Placental pericyte (primary cell): ENCODE measurements around the gene FGFBP3. TPM values are rescaled to one million over a fixed set of nuclear protein-coding genes. Genes with fewer than 3 reads are reported as not detected.

ENCODE experiments used
- small RNA-seq: library from RNA; depleted of rRNA; stranded (forward); fragments of <200 nt; gene quantifications from one replicate; pipeline ENCODE3, GENCODE V24; 2012; ENCODE audit warnings: low replicate concordance
- total RNA-seq: library from RNA; depleted of rRNA; stranded (reverse); fragments of >200 nt; gene quantifications from 2 replicates; pipeline ENCODE4 v1.2.3, GENCODE V29; 2012

FGFBP3 gene
- total RNA-seq: 0.29 and 0.66 TPM in 2 replicates

GRCh38 chr10:91909117-91909677, at the start of gene FGFBP3:
Gene FGFBP3, minus strand, starts transcription at chr10:91909486. Its CDS starts 517 bp downstream, at chr10:91908969.

GRCh38 chr10:91923371-91924211, 14.3 kb upstream of the FGFBP3 start, which contains the start of gene BTAF1:
Gene BTAF1, plus strand, starts transcription at chr10:91923770. Its CDS starts 307 bp downstream, at chr10:91924077.

Small RNA genes within 50 kb of the gene (small RNA-seq; reads per million reads assigned to genes)
- gene AL359198.2: not detected

Other genes with a start within 250 kb of the FGFBP3 start
- 41.8 and 51.1 TPM in 2 replicates for gene TNKS2, start 111.1 kb downstream of the FGFBP3 start, total RNA-seq
- gene BTAF1, start 14.3 kb upstream of the FGFBP3 start, total RNA-seq: 41.6 and 49.4 TPM in 2 replicates